HG03280 (cell line): ENCODE measurements around the gene NRSN2.

Experiments used
- ATAC-seq: cut with Tn5 transposase; IDR thresholded peaks from one replicate; pipeline ENCODE4 v1.9.1; 2021; ENCODE audit warnings: mild to moderate bottlenecking, moderate library complexity; ENCODE audit not compliant: unreplicated experiment

NRSN2 gene

GRCh38 chr20:346640-347316 lies at the start of gene NRSN2:
Gene NRSN2, plus strand, starts transcription at chr20:347111. Its CDS starts 2,533 bp downstream, at chr20:349644.
- ATAC-seq: peak; percentile 41

- ATAC-seq: peak; percentile 25
Measured at GRCh38 chr20:297925-298775, 48.8 kb upstream of the NRSN2 start.

- no peak for ATAC-seq
Measured at GRCh38 chr20:298776-299391, 48.0 kb upstream of the NRSN2 start.

- ATAC-seq: no peak
Measured at GRCh38 chr20:300345-300990, 46.4 kb upstream of the NRSN2 start.

- ATAC-seq: no peak
Measured at GRCh38 chr20:301886-302848, 44.7 kb upstream of the NRSN2 start.

- no peak for ATAC-seq
Measured at GRCh38 chr20:305745-306144, 41.2 kb upstream of the NRSN2 start.

- no peak for ATAC-seq
Measured at GRCh38 chr20:308427-309038, 38.4 kb upstream of the NRSN2 start.

GRCh38 chr20:309306-309840 lies 37.5 kb upstream of the NRSN2 start:
- no peak for ATAC-seq

- peak; percentile 98 for ATAC-seq
Measured at GRCh38 chr20:309841-310644, 36.9 kb upstream of the NRSN2 start.

- ATAC-seq: no peak
Measured at GRCh38 chr20:310645-311044, 36.3 kb upstream of the NRSN2 start.

GRCh38 chr20:311609-312008 lies 35.3 kb upstream of the NRSN2 start:
- no peak for ATAC-seq

GRCh38 chr20:312067-312466 lies 34.8 kb upstream of the NRSN2 start:
- ATAC-seq: no peak

- no peak for ATAC-seq
Measured at GRCh38 chr20:312866-313265, 34.0 kb upstream of the NRSN2 start.

GRCh38 chr20:313402-313801 lies 33.5 kb upstream of the NRSN2 start:
- no peak for ATAC-seq

- ATAC-seq: no peak
Measured at GRCh38 chr20:313948-314347, 33.0 kb upstream of the NRSN2 start.

- ATAC-seq: no peak
Measured at GRCh38 chr20:316316-317068, 30.4 kb upstream of the NRSN2 start.

- ATAC-seq: peak; percentile 53
Measured at GRCh38 chr20:324177-325044, 22.5 kb upstream of the NRSN2 start.
